IMR-90 (cell line): ENCODE data around the gene CSF1. TPM values are rescaled to one million over a fixed set of nuclear protein-coding genes. Genes with fewer than 3 reads are reported as not detected.
"Not testable (repeated sequence)": the region's sequence is repeated elsewhere in the genome, so short reads cannot be mapped to it uniquely, and the experiment has no call there.

Source experiments
- ATAC-seq: fragments of 200-7000 bp; cut with Tn5 transposase; 2 replicates; pipeline ENCODE4 v1.9.1; 2020; ENCODE audit warnings: low read depth, mild to moderate bottlenecking, moderate library complexity
- BruUV-seq: library from RNA; stranded (reverse); fragments of 400-500 nt; replicated peaks from 2 replicates; lab custom pipeline; 2021; lab: Mats Ljungman, UMichigan
- CTCF ChIA-PET: fragments of 300-600 bp; formaldehyde crosslinking; extraction: SDS; loops from one replicate; lab custom pipeline; 2021; ENCODE audit warnings: antibody characterized with exemption; lab: Yijun Ruan, JAX
- POLR2A ChIA-PET: fragments of 300-600 bp; sonication (Branson Sonifier 250); formaldehyde crosslinking; loops from one replicate; lab custom pipeline; 2022; ENCODE audit warnings: antibody characterized with exemption; ENCODE audit not compliant: unreplicated experiment; lab: Charles Lee
- DNase-seq: peaks from one replicate; pipeline ENCODE4 v3.0.0; 2013
- H2AFZ ChIP-seq: replicated peaks from 2 replicates; pipeline ENCODE3; 2013; ENCODE audit warnings: low read length, mild to moderate bottlenecking; ENCODE audit not compliant: poor library complexity
- H2AK5ac ChIP-seq: 2 replicates; pipeline ENCODE4 v1.6.1; 2013; ENCODE audit warnings: low read depth, low read length, inconsistent platforms
- H2AK9ac ChIP-seq: replicated peaks from 2 replicates; pipeline ENCODE3; 2013; ENCODE audit warnings: mild to moderate bottlenecking, low read depth, low read length, moderate library complexity; ENCODE audit not compliant: poor library complexity
- H2BK120ac ChIP-seq: 2 replicates; pipeline ENCODE4 v1.6.1; 2013; ENCODE audit warnings: low read depth, low read length, inconsistent platforms
- H2BK15ac ChIP-seq: 3 replicates; pipeline ENCODE4 v1.6.1; 2013; ENCODE audit warnings: low read depth, low read length, inconsistent platforms
- H2BK20ac ChIP-seq: 2 replicates; pipeline ENCODE4 v1.6.1; 2013; ENCODE audit warnings: low read depth, mild to moderate bottlenecking, inconsistent platforms, low read length, moderate library complexity
- H2BK5ac ChIP-seq: 2 replicates; pipeline ENCODE4 v1.6.1; 2013; ENCODE audit warnings: mild to moderate bottlenecking, low read depth, low read length, inconsistent platforms; ENCODE audit not compliant: poor library complexity, severe bottlenecking
- H3K14ac ChIP-seq: replicated peaks from 2 replicates; pipeline ENCODE4 v1.6.1; 2013; ENCODE audit warnings: low read depth, low read length, inconsistent platforms
- H3K18ac ChIP-seq: 2 replicates; pipeline ENCODE4 v1.6.1; 2013; ENCODE audit warnings: low read depth, low read length, control low read depth
- H3K23ac ChIP-seq: 2 replicates; pipeline ENCODE4 v1.6.1; 2013; ENCODE audit warnings: low read depth, low read length, inconsistent platforms
- H3K27ac ChIP-seq: 2 replicates; pipeline ENCODE4 v1.5.1; 2013; ENCODE audit warnings: mild to moderate bottlenecking, control low read depth, low read length; ENCODE audit not compliant: insufficient read depth
- H3K27me3 ChIP-seq: 2 replicates; pipeline ENCODE4 v1.6.1; 2013; ENCODE audit warnings: low read length; ENCODE audit not compliant: control insufficient read depth, insufficient read depth
- H3K36me3 ChIP-seq: 2 replicates; pipeline ENCODE4 v1.6.1; 2013; ENCODE audit warnings: low read length, mixed read lengths; ENCODE audit not compliant: control insufficient read depth, insufficient read depth
- H3K4ac ChIP-seq: 2 replicates; pipeline ENCODE4 v1.6.1; 2013; ENCODE audit warnings: low read depth, low read length, inconsistent platforms
- H3K4me1 ChIP-seq: 2 replicates; pipeline ENCODE4 v1.6.1; 2013; ENCODE audit warnings: low read length, mixed read lengths; ENCODE audit not compliant: control insufficient read depth, insufficient read depth
- H3K4me2 ChIP-seq: 2 replicates; pipeline ENCODE4 v1.6.1; 2013; ENCODE audit warnings: low read depth, mild to moderate bottlenecking, control low read depth, low read length, moderate library complexity
- H3K4me3 ChIP-seq: 2 replicates; pipeline ENCODE4 v1.5.1; 2013; ENCODE audit warnings: low read depth, mild to moderate bottlenecking, control low read depth, low read length, moderate library complexity; ENCODE audit not compliant: insufficient read depth
- H3K56ac ChIP-seq: 2 replicates; pipeline ENCODE4 v1.6.1; 2013; ENCODE audit warnings: low read length, inconsistent platforms; ENCODE audit not compliant: insufficient read depth; ENCODE audit errors: extremely low read depth
- H3K79me1 ChIP-seq, 2 experiments: 2 replicates each; pipeline ENCODE4 v1.6.1; 2013; ENCODE audit warnings: low read length in 2 of 2, inconsistent platforms in 1 of 2, low read depth in 1 of 2
- H3K9ac ChIP-seq: 2 replicates; pipeline ENCODE4 v1.6.1; 2013; ENCODE audit warnings: low read depth, low read length, control low read depth
- H3K9me1 ChIP-seq: 2 replicates; pipeline ENCODE4 v1.6.1; 2013; ENCODE audit warnings: low read length, inconsistent platforms; ENCODE audit not compliant: insufficient read depth
- H3K9me3 ChIP-seq: 2 replicates; pipeline ENCODE4 v1.6.1; 2013; ENCODE audit warnings: low read length; ENCODE audit not compliant: control insufficient read depth, insufficient read depth
- H4K20me1 ChIP-seq: 2 replicates; pipeline ENCODE4 v1.6.1; 2013; ENCODE audit warnings: low read length, inconsistent platforms; ENCODE audit not compliant: insufficient read depth
- H4K5ac ChIP-seq: 2 replicates; pipeline ENCODE4 v1.6.1; 2013; ENCODE audit warnings: mild to moderate bottlenecking, low read depth, low read length, control low read depth
- H4K8ac ChIP-seq, 2 experiments: 2 replicates each; pipeline ENCODE4 v1.6.1; 2013; ENCODE audit warnings: low read depth in 2 of 2, low read length in 2 of 2, control low read depth in 1 of 2, inconsistent platforms in 1 of 2
- H4K91ac ChIP-seq: 2 replicates; pipeline ENCODE4 v1.6.1; 2013; ENCODE audit warnings: low read depth, low read length, inconsistent platforms; ENCODE audit not compliant: insufficient read depth
- MAFK ChIP-seq: IDR thresholded peaks from 2 replicates; pipeline ENCODE4 v1.6.1; 2012; ENCODE audit warnings: low read depth, low read length, improper control_type of control experiment
- WGBS, 2 experiments: methylation state at CpG; one replicate each; pipeline versions ENCODE4 v1.1.5 to v1.1.7; 2013; ENCODE audit warnings: missing lambda C conversion rate in 2 of 2; ENCODE audit not compliant: insufficient read length in 1 of 2; ENCODE audit errors: extremely low coverage in 2 of 2; 5-methylcytosine and 5-hydroxymethylcytosine counted together
- dilution Hi-C: fragments of 300-500 bp; cut with HindIII; formaldehyde crosslinking; loops from one replicate; pipeline ENCODE4 v1.14.3; 2018; ENCODE audit warnings: low sequenced_read_pairs; ENCODE audit not compliant: unreplicated experiment
- in situ Hi-C: fragments of 300-500 bp; cut with MboI; formaldehyde crosslinking; loops from 3 replicates; pipeline ENCODE4 v1.14.3; 2019; ENCODE audit warnings: low sequenced_read_pairs, inconsistent platforms, mixed read lengths
- intact Hi-C: fragments of 100-400 bp; cut with micrococcal nuclease; formaldehyde crosslinking; loops from 2 replicates; pipeline ENCODE4 v1.10.0; 2022
- polyA plus RNA-seq, 3 experiments: library from polyadenylated mRNA; depleted of rRNA; stranded (reverse); fragments of >200 nt; gene quantifications; 2 replicates each; pipeline ENCODE4 v1.2.3, GENCODE V29; 2012; ENCODE audit warnings: low replicate concordance in 1 of 3
- total RNA-seq: library from RNA; depleted of rRNA; stranded (reverse); fragments of >200 nt; gene quantifications from 2 replicates; pipeline ENCODE4 v1.2.3, GENCODE V29; 2012

The CSF1 gene
- total and polyA plus RNA-seq, 2 of the 4 experiments (the other 2 are of a cell fraction) = 14.3 to 22.0 TPM

GRCh38 chr1:109951501-109951900 is 40.9 kb downstream of the CSF1 start:
- H3K9ac ChIP-seq, H2AK9ac ChIP-seq, intact Hi-C loops, H4K91ac ChIP-seq, dilution Hi-C loops, H4K8ac ChIP-seq, H3K36me3 ChIP-seq, H2BK120ac ChIP-seq, H4K5ac ChIP-seq, H3K79me1 ChIP-seq, BruUV-seq, H4K20me1 ChIP-seq, DNase-seq, H3K4me2 ChIP-seq, H3K4ac ChIP-seq, in situ Hi-C loops, H2BK20ac ChIP-seq, H3K4me1 ChIP-seq, H2AFZ ChIP-seq, H3K9me1 ChIP-seq, H3K56ac ChIP-seq, H3K14ac ChIP-seq, H3K27ac ChIP-seq, H3K23ac ChIP-seq, H2BK5ac ChIP-seq, POLR2A ChIA-PET, H3K4me3 ChIP-seq, H3K27me3 ChIP-seq, H2BK15ac ChIP-seq, H3K18ac ChIP-seq, ATAC-seq, H2AK5ac ChIP-seq, H3K9me3 ChIP-seq: not testable (repeated sequence)
- CTCF ChIA-PET = interaction anchor here (1.0 kb wide), 1 partner anchor 9 kb away, joined by 3 read pairs; no protein-coding TSS in a partner anchor
- WGBS, 2 experiments = 88% methylated on average over 3 of the region's 5 CpGs; no CpG with 5 or more reads in 1 of the 2 experiments
- TF ChIP-seq MAFK = 0 out of 2 replicates have a peak, but pooled peaks have one; percentile 11
